ENCODE measurements around the gene REC114.
"Not testable (repeated sequence)": the region's sequence is repeated elsewhere in the genome, so short reads cannot be mapped to it uniquely, and the experiment has no call there.

The REC114 gene

GRCh38 chr15:73455876-73456275, 12.9 kb downstream of the REC114 start:
- no peak for DNase-seq (ENCODE audit: low read depth in 2 of 2)

- DNase-seq (ENCODE audit: low read depth in 2 of 2), result no peak
These were observed 14.4 kb downstream of the REC114 start for GRCh38 chr15:73457334-73457733.

GRCh38 chr15:73460662-73461061, 17.7 kb downstream of the REC114 start:
- no peak for DNase-seq (ENCODE audit: low read depth in 2 of 2)

- DNase-seq (ENCODE audit: low read depth in 2 of 2), result no peak
These were observed 21.6 kb downstream of the REC114 start for GRCh38 chr15:73464602-73465001.

- no peak for DNase-seq (ENCODE audit: low read depth in 2 of 2)
These were observed 24.8 kb downstream of the REC114 start for GRCh38 chr15:73467758-73468157.

GRCh38 chr15:73474785-73475184, 31.8 kb downstream of the REC114 start:
- no peak for DNase-seq (ENCODE audit: low read depth in 2 of 2)

- no peak for DNase-seq (ENCODE audit: low read depth in 2 of 2)
These were observed 33.8 kb downstream of the REC114 start for GRCh38 chr15:73476704-73477216.

- no peak for DNase-seq (ENCODE audit: low read depth in 2 of 2)
These were observed 37.1 kb downstream of the REC114 start for GRCh38 chr15:73480050-73480449.

- no peak for DNase-seq (ENCODE audit: low read depth in 2 of 2)
These were observed 39.2 kb downstream of the REC114 start for GRCh38 chr15:73482166-73482565.

- no peak for DNase-seq (ENCODE audit: low read depth in 2 of 2)
These were observed 40.1 kb downstream of the REC114 start for GRCh38 chr15:73483053-73483452.

GRCh38 chr15:73485372-73485771, 42.4 kb downstream of the REC114 start:
- no peak for DNase-seq (ENCODE audit: low read depth in 2 of 2)

GRCh38 chr15:73485885-73486284, 42.9 kb downstream of the REC114 start:
- not testable (repeated sequence) for DNase-seq (ENCODE audit: low read depth in 2 of 2)

- no peak for DNase-seq (ENCODE audit: low read depth in 2 of 2)
These were observed 45.7 kb downstream of the REC114 start for GRCh38 chr15:73488698-73489097.

- DNase-seq (ENCODE audit: low read depth in 2 of 2), result no peak
These were observed 51.0 kb downstream of the REC114 start for GRCh38 chr15:73493922-73494321.

GRCh38 chr15:73495181-73495580, 52.2 kb downstream of the REC114 start:
- DNase-seq (ENCODE audit: low read depth in 2 of 2), result no peak

GRCh38 chr15:73500696-73501095, 57.7 kb downstream of the REC114 start:
- no peak for DNase-seq (ENCODE audit: low read depth in 2 of 2)

- no peak for DNase-seq (ENCODE audit: low read depth in 2 of 2)
These were observed 61.9 kb downstream of the REC114 start for GRCh38 chr15:73504885-73505284.

- DNase-seq (ENCODE audit: low read depth in 2 of 2), result no peak
These were observed 72.6 kb downstream of the REC114 start for GRCh38 chr15:73515527-73515926.

GRCh38 chr15:73517566-73517965, 74.6 kb downstream of the REC114 start:
- no peak for DNase-seq (ENCODE audit: low read depth in 2 of 2)

- no peak for DNase-seq (ENCODE audit: low read depth in 2 of 2)
These were observed 75.4 kb downstream of the REC114 start for GRCh38 chr15:73518180-73518862.

- no peak for DNase-seq (ENCODE audit: low read depth in 2 of 2)
These were observed 76.1 kb downstream of the REC114 start for GRCh38 chr15:73518876-73519733.

- no peak for DNase-seq (ENCODE audit: low read depth in 2 of 2)
These were observed 79.0 kb downstream of the REC114 start for GRCh38 chr15:73522011-73522410.

GRCh38 chr15:73524919-73525318, 82.0 kb downstream of the REC114 start:
- DNase-seq (ENCODE audit: low read depth in 2 of 2), result no peak
